Astrocyte of the spinal cord (primary cell): ENCODE data around the gene TMSB15A.
A peak's percentile ranks its signal among the peaks of the same experiment; 100 is the strongest.
"Not testable (repeated sequence)": the region's sequence is repeated elsewhere in the genome, so short reads cannot be mapped to it uniquely, and the experiment has no call there.

Source experiments
- DNase-seq: peaks from one replicate; pipeline ENCODE4 v3.0.0; 2011; ENCODE audit warnings: low read depth, low spot score
- H3K4me3 ChIP-seq: 2 replicates; pipeline ENCODE4 v1.5.1; 2011; ENCODE audit warnings: low read depth, mild to moderate bottlenecking, low read length, moderate library complexity
- CTCF ChIP-seq: IDR thresholded peaks from 2 replicates; pipeline ENCODE4 v1.5.1; 2012; ENCODE audit warnings: low read depth, mild to moderate bottlenecking, low read length, inconsistent platforms
- in situ Hi-C: cut with HindIII; loops from 2 replicates; pipeline ENCODE4 v1.10.0; 2017; ENCODE audit warnings: low sequenced_read_pairs

TMSB15A gene

GRCh38 chrX:102517326-102517725, 787 bp upstream of the TMSB15A start:
- DNase-seq, result peak; percentile 22
- TF ChIP-seq CTCF, result no peak
- no peak overlapping the region for H3K4me3 ChIP-seq
- in situ Hi-C loops, result no loop called here

- in situ Hi-C loops, result no loop called here
- no peak for DNase-seq
- H3K4me3 ChIP-seq, result no peak overlapping the region
- TF ChIP-seq CTCF, result no peak
These were observed 2.0 kb downstream of the TMSB15A start for GRCh38 chrX:102514536-102514935.

- no peak for DNase-seq
- in situ Hi-C loops, result no loop called here
- H3K4me3 ChIP-seq, result no peak overlapping the region
These were observed 17.8 kb downstream of the TMSB15A start for GRCh38 chrX:102498732-102499131.

GRCh38 chrX:102491766-102492165, 24.8 kb downstream of the TMSB15A start:
- H3K4me3 ChIP-seq, result no peak overlapping the region
- DNase-seq, result no peak
- in situ Hi-C loops, result no loop called here
- no peak for TF ChIP-seq CTCF

More at GRCh38 chrX:102498732-102499131, 17.8 kb downstream of the TMSB15A start:
- TF ChIP-seq CTCF, result no peak

- H3K4me3 ChIP-seq, DNase-seq, in situ Hi-C loops: not testable (repeated sequence)
These were observed 37.8 kb downstream of the TMSB15A start for GRCh38 chrX:102478765-102479164.

- H3K4me3 ChIP-seq, in situ Hi-C loops, DNase-seq: not testable (repeated sequence)
These were observed 44.7 kb downstream of the TMSB15A start, which contains the start of gene TCP11X2 for GRCh38 chrX:102471762-102472220. TSS of gene TCP11X2 (minus strand) at chrX:102471812.

- DNase-seq, H3K4me3 ChIP-seq, in situ Hi-C loops: not testable (repeated sequence)
These were observed 46.3 kb downstream of the TMSB15A start for GRCh38 chrX:102470215-102470614.
